Left lung (tissue), 10 donors: Measurements from ENCODE around the gene SUCLG1. TPM values are rescaled to one million over a fixed set of nuclear protein-coding genes. Genes with fewer than 3 reads are reported as not detected.

ENCODE experiments used
- ATAC-seq: fragments of 200-7000 bp; cut with Tn5 transposase; one replicate; pipeline ENCODE4 v1.9.1; 2020; ENCODE audit warnings: moderate library complexity
- DNase-seq, 4 donors: peaks; one replicate each; pipeline ENCODE4 v3.0.0-alpha.2; 2013 to 2020
- H3K27ac ChIP-seq, 2 donors: fragments of 200-600 bp; sonication (generic) in 1 of 2; one replicate each; pipeline versions ENCODE4 v1.5.0 to v1.8.0; 2020 to 2021
- H3K27me3 ChIP-seq, 2 donors: fragments of 200-600 bp; sonication (generic) in 1 of 2; one replicate each; pipeline versions ENCODE4 v1.5.0 to v1.8.0; 2020 to 2021
- H3K36me3 ChIP-seq, 2 donors: fragments of 200-600 bp; sonication (generic) in 1 of 2; one replicate each; pipeline versions ENCODE4 v1.5.0 to v1.8.0; 2020 to 2021
- H3K4me1 ChIP-seq, 2 donors: fragments of 200-600 bp; one replicate each; pipeline ENCODE4 v1.8.0; 2021
- H3K4me3 ChIP-seq, 2 donors: fragments of 200-600 bp; sonication (generic) in 1 of 2; one replicate each; pipeline versions ENCODE4 v1.5.0 to v1.8.0; 2020 to 2021; ENCODE audit warnings: mild to moderate bottlenecking in 1 of 2
- H3K9me3 ChIP-seq, 2 donors: fragments of 200-600 bp; sonication (generic) in 1 of 2; one replicate each; pipeline versions ENCODE4 v1.5.0 to v1.8.0; 2020 to 2021
- CTCF ChIP-seq, 2 donors: fragments of 200-600 bp; sonication (generic) in 1 of 2; IDR thresholded peaks; one replicate each; pipeline versions ENCODE4 v1.5.0 to v1.8.0; 2021; ENCODE audit warnings: antibody characterized with exemption in 2 of 2
- intact Hi-C, 2 donors: fragments of 100-400 bp; cut with DNase I; formaldehyde crosslinking; loops; one replicate each; pipeline versions ENCODE4 v1.11.2 to v1.14.2; 2022
- polyA plus RNA-seq, 6 donors: library from polyadenylated mRNA; unstranded; fragments of 120-200 nt; gene quantifications; one replicate each; pipeline ENCODE4 v1.2.1, GENCODE V29; 2013; ENCODE audit not compliant: insufficient read length in 6 of 6
- total RNA-seq, 2 donors: library from RNA; stranded (reverse); fragmentation: NEBNext Ultra II Directional; extraction: Animal tissue kit (Norgen Biotek cat#: 25700); gene quantifications; one replicate each; pipeline ENCODE4 v1.2.1, GENCODE V29; 2021
- donor health status: DM: no; HTN: yes; CAD: no.
- donor health status: DM: no; HTN: no; CAD: no.

Gene SUCLG1
- total and polyA plus RNA-seq, 8 donors: 62.2 to 126 (median 113) TPM

- H3K36me3 ChIP-seq: peaks cover 0 to 83% of the 10 kb centered on the region in 2 donors
- no peak overlapping the region for H3K27ac ChIP-seq
- TF ChIP-seq CTCF (IDR thresholded peaks at IDR 0.05): no peak
- intact Hi-C loops: no loop called here
- no peaks in the 10 kb centered on the region for H3K27me3 ChIP-seq
- no peak overlapping the region for H3K4me3 ChIP-seq
- ATAC-seq (no peak), DNase-seq (no peak)
- peaks cover 0 to 6% of the 10 kb centered on the region in 2 donors for H3K4me1 ChIP-seq
- H3K9me3 ChIP-seq: no peaks in the 10 kb centered on the region
Observed at GRCh38 chr2:84429328-84429727, 29.8 kb downstream of the SUCLG1 start.

GRCh38 chr2:84427235-84428138 is 31.6 kb downstream of the SUCLG1 start:
- ATAC-seq (peak; percentile 36), DNase-seq (no peak)
- no peak for TF ChIP-seq CTCF (IDR thresholded peaks at IDR 0.05)
- no peaks in the 10 kb centered on the region for H3K27me3 ChIP-seq
- no peak overlapping the region for H3K27ac ChIP-seq
- H3K4me3 ChIP-seq: no peak overlapping the region
- H3K9me3 ChIP-seq: no peaks in the 10 kb centered on the region
- peaks cover 0 to 6% of the 10 kb centered on the region in 2 donors for H3K4me1 ChIP-seq
- intact Hi-C loops: no loop called here
- H3K36me3 ChIP-seq: peaks cover 0 to 83% of the 10 kb centered on the region in 2 donors

DNA sequence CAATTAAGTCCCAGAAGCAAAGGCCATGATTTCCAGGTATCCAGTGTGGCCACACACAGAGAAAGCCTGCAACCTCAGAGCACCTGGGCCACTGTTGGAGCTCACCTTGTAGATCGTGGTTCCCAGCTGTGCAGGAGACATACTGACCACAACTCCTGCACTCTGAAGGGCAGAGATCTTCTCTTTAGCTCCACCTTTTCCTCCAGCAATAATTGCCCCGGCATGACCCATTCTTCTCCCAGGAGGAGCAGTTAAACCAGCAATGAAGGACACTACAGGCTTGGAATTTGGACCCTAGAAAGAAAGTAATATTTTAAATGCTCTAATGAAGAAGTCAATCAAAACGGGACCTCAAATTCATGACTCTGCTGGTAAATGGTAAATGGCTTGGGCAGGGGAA is 33.8 kb downstream of the SUCLG1 start:
- no peak overlapping the region for H3K27ac ChIP-seq
- H3K36me3 ChIP-seq: peaks cover 0 to 61% of the 10 kb centered on the region in 2 donors
- intact Hi-C loops: no loop called here

GRCh38 chr2:84424152-84424551 is 34.9 kb downstream of the SUCLG1 start:
- peak in 1 of 2 donors; percentile 27 for TF ChIP-seq CTCF (IDR thresholded peaks at IDR 0.05)
- H3K9me3 ChIP-seq: no peaks in the 10 kb centered on the region
- intact Hi-C loops: no loop called here
- H3K27me3 ChIP-seq: no peaks in the 10 kb centered on the region
- ATAC-seq (no peak), DNase-seq (no peak)
- H3K36me3 ChIP-seq: peaks cover 0 to 50% of the 10 kb centered on the region in 2 donors
- H3K27ac ChIP-seq: no peak overlapping the region
- H3K4me3 ChIP-seq: no peak overlapping the region
- peaks cover 0 to 6% of the 10 kb centered on the region in 2 donors for H3K4me1 ChIP-seq

More for the DNA sequence above, 33.8 kb downstream of the SUCLG1 start:
- DNase-seq: no peak
- H3K4me1 ChIP-seq: peaks cover 0 to 6% of the 10 kb centered on the region in 2 donors
- no peak for ATAC-seq
- H3K9me3 ChIP-seq: no peaks in the 10 kb centered on the region
- no peaks in the 10 kb centered on the region for H3K27me3 ChIP-seq
- no peak overlapping the region for H3K4me3 ChIP-seq
- no peak for TF ChIP-seq CTCF (IDR thresholded peaks at IDR 0.05)

- no peak for TF ChIP-seq CTCF (IDR thresholded peaks at IDR 0.05)
- DNase-seq: no peak
- Histone ChIP-seq H3K27me3 (no peaks in the 10 kb centered on the region), H3K27ac (no peak overlapping the region), H3K36me3 (peaks cover 0 to 32% of the 10 kb centered on the region in 2 donors), H3K4me3 (no peak overlapping the region), H3K9me3 (no peaks in the 10 kb centered on the region), H3K4me1 (no peaks in the 10 kb centered on the region)
- intact Hi-C loops: no loop called here
- ATAC-seq: no peak
Observed at GRCh38 chr2:84421791-84422190, 37.3 kb downstream of the SUCLG1 start.
